ENCODE measurements around the gene GAL3ST3.

The GAL3ST3 gene

GRCh38 chr11:66052664-66052982 is 3.7 kb upstream of the GAL3ST3 start:
- H3K9me3 ChIP-seq, result no peaks in the 10 kb centered on the region
- H3K4me1 ChIP-seq (ENCODE audit: control insufficient read depth in 1 of 2, insufficient read depth in 1 of 2, low read depth in 1 of 2, low read length in 1 of 2), result peaks cover 19 to 23% of the 10 kb centered on the region in 2 experiments
- H3K4me3 ChIP-seq (ENCODE audit: low read depth in 1 of 2, low read length in 1 of 2), result peak overlapping the region; percentile 70 to 91
- no peak for TF ChIP-seq CTCF (IDR thresholded peaks at IDR 0.05)
- H3K27ac ChIP-seq, result peak overlapping the region; percentile 84
- H3K27me3 ChIP-seq, result peaks cover 24% of the 10 kb centered on the region
- peaks cover 37% of the 10 kb centered on the region for H3K36me3 ChIP-seq

- Histone ChIP-seq H3K4me3 (ENCODE audit: low read depth in 1 of 2, low read length in 1 of 2) (peak within 1 kb of the TSS; percentile 70 to 91), H3K36me3 (peaks cover 31% of the 10 kb centered on the region), H3K9me3 (no peaks in the 10 kb centered on the region), H3K4me1 (ENCODE audit: control insufficient read depth in 1 of 2, insufficient read depth in 1 of 2, low read depth in 1 of 2, low read length in 1 of 2) (peaks cover 19 to 23% of the 10 kb centered on the region in 2 experiments), H3K27ac (peak within 1 kb of the TSS; percentile 84), H3K27me3 (peaks cover 30% of the 10 kb centered on the region)
- TF ChIP-seq CTCF (IDR thresholded peaks at IDR 0.05), result peak; percentile 49
Observed at GRCh38 chr11:66051766-66052663, 3.1 kb upstream of the GAL3ST3 start, which contains the start of gene SF3B2. Gene SF3B2, plus strand, starts transcription at chr11:66052364. Its CDS starts 21 bp downstream, at chr11:66052385.

GRCh38 chr11:66051371-66051765 is 2.4 kb upstream of the GAL3ST3 start:
- no peaks in the 10 kb centered on the region for H3K9me3 ChIP-seq
- H3K27me3 ChIP-seq, result peaks cover 37% of the 10 kb centered on the region
- no peak for TF ChIP-seq CTCF (IDR thresholded peaks at IDR 0.05)
- peak overlapping the region; percentile 70 to 91 for H3K4me3 ChIP-seq (ENCODE audit: low read depth in 1 of 2, low read length in 1 of 2)
- H3K4me1 ChIP-seq (ENCODE audit: control insufficient read depth in 1 of 2, insufficient read depth in 1 of 2, low read depth in 1 of 2, low read length in 1 of 2), result peaks cover 19 to 23% of the 10 kb centered on the region in 2 experiments
- peak overlapping the region; percentile 84 for H3K27ac ChIP-seq
- H3K36me3 ChIP-seq, result peaks cover 24% of the 10 kb centered on the region

GRCh38 chr11:66050581-66051231 is 1.7 kb upstream of the GAL3ST3 start:
- Histone ChIP-seq H3K4me3 (ENCODE audit: low read depth in 1 of 2, low read length in 1 of 2) (no peak overlapping the region), H3K27ac (peak overlapping the region; percentile 84), H3K36me3 (peaks cover 19% of the 10 kb centered on the region), H3K4me1 (ENCODE audit: control insufficient read depth in 1 of 2, insufficient read depth in 1 of 2, low read depth in 1 of 2, low read length in 1 of 2) (peaks cover 19 to 23% of the 10 kb centered on the region in 2 experiments), H3K9me3 (no peaks in the 10 kb centered on the region), H3K27me3 (peaks cover 42% of the 10 kb centered on the region)
- no peak for TF ChIP-seq CTCF (IDR thresholded peaks at IDR 0.05)

GRCh38 chr11:66047541-66048365 is 1.2 kb downstream of the GAL3ST3 start:
- Histone ChIP-seq H3K4me1 (ENCODE audit: control insufficient read depth in 1 of 2, insufficient read depth in 1 of 2, low read depth in 1 of 2, low read length in 1 of 2) (peaks cover 15 to 18% of the 10 kb centered on the region in 2 experiments), H3K4me3 (ENCODE audit: low read depth in 1 of 2, low read length in 1 of 2) (no peak overlapping the region), H3K36me3 (no peaks in the 10 kb centered on the region), H3K9me3 (no peaks in the 10 kb centered on the region), H3K27me3 (peaks cover 42% of the 10 kb centered on the region), H3K27ac (no peak overlapping the region)
- no peak for TF ChIP-seq CTCF (IDR thresholded peaks at IDR 0.05)
